ENCODE results near the gene C1orf174.
A peak's percentile ranks its signal among the peaks of the same experiment; 100 is the strongest.

Gene C1orf174

GRCh38 chr1:3900150-3900968 lies at the start of gene C1orf174:
Gene C1orf174, minus strand, starts transcription at chr1:3900272. Its CDS starts 86 bp downstream, at chr1:3900186.
- peaks cover 19% of the 10 kb centered on the region for H3K36me3 Mint-ChIP-seq (ENCODE audit: low read depth)
- peak; percentile 78 for ATAC-seq

GRCh38 chr1:3948344-3948743 lies 48.3 kb upstream of the C1orf174 start:
- no peak for DNase-seq

More at GRCh38 chr1:3900150-3900968, at the start of gene C1orf174:
- peak within 1 kb of the TSS; percentile 87 for H3K4me3 Mint-ChIP-seq
- H3K9me3 Mint-ChIP-seq = peaks cover 8% of the 10 kb centered on the region
- H3K27me3 Mint-ChIP-seq = no peaks in the 10 kb centered on the region
- H3K4me1 Mint-ChIP-seq = peaks cover 56% of the 10 kb centered on the region
- DNase-seq = peak; percentile 88
- H3K27ac Mint-ChIP-seq = peak within 1 kb of the TSS; percentile 98

GRCh38 chr1:3945916-3946840 lies 46.1 kb upstream of the C1orf174 start:
- Mint-ChIP-seq H3K36me3 (ENCODE audit: low read depth) (no peaks in the 10 kb centered on the region), H3K27ac (no peak overlapping the region), H3K4me3 (no peak overlapping the region), H3K9me3 (no peaks in the 10 kb centered on the region), H3K27me3 (peaks cover 4% of the 10 kb centered on the region), H3K4me1 (no peaks in the 10 kb centered on the region)
- no peak for DNase-seq
- no peak for ATAC-seq

More at GRCh38 chr1:3948344-3948743, 48.3 kb upstream of the C1orf174 start:
- Mint-ChIP-seq H3K4me1 (no peaks in the 10 kb centered on the region), H3K36me3 (ENCODE audit: low read depth) (no peaks in the 10 kb centered on the region), H3K27me3 (peaks cover 2% of the 10 kb centered on the region), H3K9me3 (no peaks in the 10 kb centered on the region), H3K4me3 (no peak overlapping the region), H3K27ac (no peak overlapping the region)
- no peak for ATAC-seq

- no peak overlapping the region for H3K27ac Mint-ChIP-seq
- DNase-seq (no peak), ATAC-seq (no peak)
Observed at GRCh38 chr1:3945222-3945621, 45.1 kb upstream of the C1orf174 start.

GRCh38 chr1:3944578-3945125 lies 44.6 kb upstream of the C1orf174 start:
- Mint-ChIP-seq H3K9me3 (no peaks in the 10 kb centered on the region), H3K4me1 (no peaks in the 10 kb centered on the region), H3K27me3 (peaks cover 5% of the 10 kb centered on the region), H3K36me3 (ENCODE audit: low read depth) (no peaks in the 10 kb centered on the region), H3K27ac (no peak overlapping the region), H3K4me3 (no peak overlapping the region)
- ATAC-seq (no peak), DNase-seq (no peak)

More at GRCh38 chr1:3945222-3945621, 45.1 kb upstream of the C1orf174 start:
- H3K9me3 Mint-ChIP-seq = no peaks in the 10 kb centered on the region
- peaks cover 3% of the 10 kb centered on the region for H3K27me3 Mint-ChIP-seq
- no peaks in the 10 kb centered on the region for H3K4me1 Mint-ChIP-seq
- H3K36me3 Mint-ChIP-seq (ENCODE audit: low read depth) = no peaks in the 10 kb centered on the region
- H3K4me3 Mint-ChIP-seq = no peak overlapping the region

- H3K36me3 Mint-ChIP-seq (ENCODE audit: low read depth) = no peaks in the 10 kb centered on the region
- no peaks in the 10 kb centered on the region for H3K9me3 Mint-ChIP-seq
- H3K27me3 Mint-ChIP-seq = peaks cover 8% of the 10 kb centered on the region
- ATAC-seq (no peak), DNase-seq (no peak)
- no peak overlapping the region for H3K4me3 Mint-ChIP-seq
- H3K27ac Mint-ChIP-seq = no peak overlapping the region
- no peaks in the 10 kb centered on the region for H3K4me1 Mint-ChIP-seq
Observed at GRCh38 chr1:3943806-3944577, 43.9 kb upstream of the C1orf174 start.

GRCh38 chr1:3943123-3943431 lies 43.0 kb upstream of the C1orf174 start:
- no peak overlapping the region for H3K4me3 Mint-ChIP-seq

GRCh38 chr1:3942416-3943122 lies 42.5 kb upstream of the C1orf174 start:
- DNase-seq (no peak), ATAC-seq (no peak)
- no peaks in the 10 kb centered on the region for H3K36me3 Mint-ChIP-seq (ENCODE audit: low read depth)
- no peak overlapping the region for H3K27ac Mint-ChIP-seq
- H3K27me3 Mint-ChIP-seq = peaks cover 9% of the 10 kb centered on the region
- H3K9me3 Mint-ChIP-seq = peaks cover 10% of the 10 kb centered on the region
- no peaks in the 10 kb centered on the region for H3K4me1 Mint-ChIP-seq
- no peak overlapping the region for H3K4me3 Mint-ChIP-seq

More at GRCh38 chr1:3943123-3943431, 43.0 kb upstream of the C1orf174 start:
- Mint-ChIP-seq H3K4me1 (no peaks in the 10 kb centered on the region), H3K36me3 (ENCODE audit: low read depth) (no peaks in the 10 kb centered on the region), H3K9me3 (peaks cover 6% of the 10 kb centered on the region), H3K27ac (no peak overlapping the region), H3K27me3 (peaks cover 9% of the 10 kb centered on the region)
- no peak for ATAC-seq
- no peak for DNase-seq

GRCh38 chr1:3940754-3941345 lies 40.8 kb upstream of the C1orf174 start:
- peaks cover 13% of the 10 kb centered on the region for H3K9me3 Mint-ChIP-seq
- peaks cover 9% of the 10 kb centered on the region for H3K27me3 Mint-ChIP-seq
- no peak overlapping the region for H3K4me3 Mint-ChIP-seq
- no peak overlapping the region for H3K27ac Mint-ChIP-seq
- DNase-seq (no peak), ATAC-seq (no peak)
- H3K36me3 Mint-ChIP-seq (ENCODE audit: low read depth) = peaks cover 4% of the 10 kb centered on the region
- H3K4me1 Mint-ChIP-seq = no peaks in the 10 kb centered on the region

GRCh38 chr1:3940081-3940753 lies 40.1 kb upstream of the C1orf174 start:
- DNase-seq (no peak), ATAC-seq (no peak)
- Mint-ChIP-seq H3K27ac (no peak overlapping the region), H3K4me1 (no peaks in the 10 kb centered on the region), H3K27me3 (peaks cover 9% of the 10 kb centered on the region), H3K36me3 (ENCODE audit: low read depth) (peaks cover 4% of the 10 kb centered on the region), H3K4me3 (no peak overlapping the region), H3K9me3 (peaks cover 13% of the 10 kb centered on the region)

- H3K4me1 Mint-ChIP-seq = no peaks in the 10 kb centered on the region
- DNase-seq (no peak), ATAC-seq (no peak)
- peaks cover 13% of the 10 kb centered on the region for H3K9me3 Mint-ChIP-seq
- H3K27ac Mint-ChIP-seq = no peak overlapping the region
- no peak overlapping the region for H3K4me3 Mint-ChIP-seq
- peaks cover 4% of the 10 kb centered on the region for H3K36me3 Mint-ChIP-seq (ENCODE audit: low read depth)
- peaks cover 12% of the 10 kb centered on the region for H3K27me3 Mint-ChIP-seq
Observed at GRCh38 chr1:3939242-3940080, 39.4 kb upstream of the C1orf174 start.

GRCh38 chr1:3932156-3932919 lies 32.3 kb upstream of the C1orf174 start:
- no peak overlapping the region for H3K4me3 Mint-ChIP-seq
- DNase-seq = no peak
- H3K9me3 Mint-ChIP-seq = peaks cover 15% of the 10 kb centered on the region
- no peak for ATAC-seq
- H3K4me1 Mint-ChIP-seq = peaks cover 2% of the 10 kb centered on the region
- peaks cover 10% of the 10 kb centered on the region for H3K27me3 Mint-ChIP-seq
- peaks cover 4% of the 10 kb centered on the region for H3K36me3 Mint-ChIP-seq (ENCODE audit: low read depth)
- H3K27ac Mint-ChIP-seq = no peak overlapping the region
